ENCODE results near the gene SLIT3. TPM values are rescaled to one million over a fixed set of nuclear protein-coding genes. Genes with fewer than 3 reads are reported as not detected.

SLIT3 gene
- total RNA-seq, 1 experiment from 2014 or later = 0.92 TPM

- H2BK12ac ChIP-seq (ENCODE audit: insufficient read length, low read depth, low read length) = no peak overlapping the region
- H3K27ac Mint-ChIP-seq = no peak overlapping the region
These were observed 200.9 kb downstream of the SLIT3 start for GRCh38 chr5:169099801-169100734.

More at GRCh38 chr5:169099801-169100734, 200.9 kb downstream of the SLIT3 start:
- Histone ChIP-seq H3K23ac (ENCODE audit: insufficient read length, low read depth, low read length) (no peak overlapping the region), H4K5ac (ENCODE audit: insufficient read length, low read depth, low read length) (no peak overlapping the region), H2BK5ac (ENCODE audit: insufficient read length, low read length) (no peak overlapping the region), H3K18ac (ENCODE audit: insufficient read length, low read depth, low read length) (no peak overlapping the region), H3K79me2 (ENCODE audit: insufficient read depth, low read length) (no peaks in the 10 kb centered on the region), H3K27me3 (ENCODE audit: insufficient read depth, low read length) (no peaks in the 10 kb centered on the region), H3K14ac (ENCODE audit: insufficient read depth, low read length) (no peak overlapping the region), H4K91ac (ENCODE audit: insufficient read length, low read depth, low read length) (no peak overlapping the region), H3T11ph (ENCODE audit: low read length) (no peak overlapping the region), H3K9ac (ENCODE audit: extremely low read depth, insufficient read length, low read length) (no peak overlapping the region), H3K4me2 (ENCODE audit: insufficient read depth, insufficient read length, low read length) (no peak overlapping the region), H4K8ac (replicated peaks; ENCODE audit: insufficient read length, low read depth, low read length) (no peak overlapping the region), H2BK20ac (ENCODE audit: low read depth, low read length, poor library complexity, severe bottlenecking) (no peak overlapping the region), H2AFZ (ENCODE audit: low read length) (no peak overlapping the region), H3K9me3 (ENCODE audit: control insufficient read depth, low read depth, low read length) (no peaks in the 10 kb centered on the region), H3K56ac (ENCODE audit: insufficient read length, low read depth, low read length) (no peak overlapping the region), H2AK5ac (ENCODE audit: insufficient read length, low read length) (no peak overlapping the region), H2BK15ac (ENCODE audit: low read depth, low read length) (no peak overlapping the region), H3K4ac (ENCODE audit: low read depth, low read length) (no peak overlapping the region), H4K20me1 (ENCODE audit: control insufficient read depth, insufficient read depth, insufficient read length) (no peaks in the 10 kb centered on the region), H3K4me1 (ENCODE audit: insufficient read depth, low read length) (0 out of 2 replicates have a peak, but pooled peaks cover 3% of the 10 kb centered on the region), H2BK120ac (ENCODE audit: low read depth, low read length, poor library complexity, severe bottlenecking) (no peak overlapping the region), H3K23me2 (ENCODE audit: insufficient read length, low read depth, low read length, poor library complexity, severe bottlenecking) (no peaks in the 10 kb centered on the region), H3K27ac (ENCODE audit: insufficient read length, low read depth, low read length) (no peak overlapping the region), H3K79me1 (ENCODE audit: insufficient read depth, low read depth, low read length, poor library complexity, severe bottlenecking) (no peaks in the 10 kb centered on the region)
- Mint-ChIP-seq H3K4me1 (peaks cover 40 to 43% of the 10 kb centered on the region in 2 experiments), H3K4me3 (no peak overlapping the region), H3K9me3 (peaks cover 0 to 5% of the 10 kb centered on the region in 2 experiments; a peak in 2 of 5 replicates), H3K27me3 (ENCODE audit: low read depth) (peaks cover 17% of the 10 kb centered on the region), H3K36me3 (ENCODE audit: insufficient read depth in 1 of 3, low read depth in 3 of 3) (peaks cover 0 to 5% (median 0%) of the 10 kb centered on the region in 3 experiments; a peak in 1 of 7 replicates)
- no peak for DNase-seq
- no CpG with 5 or more reads among the region's 10 CpGs for WGBS (ENCODE audit: extremely low coverage, insufficient read length, low lambda C conversion rate)
- TF ChIP-seq CTCF (conservative IDR thresholded peaks at IDR 0.05) = no peak
